IMR-90 (cell line): Measurements from ENCODE around the gene IFI30. TPM values are rescaled to one million over a fixed set of nuclear protein-coding genes. Genes with fewer than 3 reads are reported as not detected.

Experiments used
- ATAC-seq: fragments of 200-7000 bp; cut with Tn5 transposase; 2 replicates; pipeline ENCODE4 v1.9.1; 2020; ENCODE audit warnings: low read depth, mild to moderate bottlenecking, moderate library complexity
- BruUV-seq: library from RNA; stranded (reverse); fragments of 400-500 nt; replicated peaks from 2 replicates; lab custom pipeline; 2021; lab: Mats Ljungman, UMichigan
- CTCF ChIA-PET: fragments of 300-600 bp; formaldehyde crosslinking; extraction: SDS; loops from one replicate; lab custom pipeline; 2021; ENCODE audit warnings: antibody characterized with exemption; lab: Yijun Ruan, JAX
- POLR2A ChIA-PET: fragments of 300-600 bp; sonication (Branson Sonifier 250); formaldehyde crosslinking; loops from one replicate; lab custom pipeline; 2022; ENCODE audit warnings: antibody characterized with exemption; ENCODE audit not compliant: unreplicated experiment; lab: Charles Lee
- DNase-seq: peaks from one replicate; pipeline ENCODE4 v3.0.0; 2013
- H2AFZ ChIP-seq: replicated peaks from 2 replicates; pipeline ENCODE3; 2013; ENCODE audit warnings: low read length, mild to moderate bottlenecking; ENCODE audit not compliant: poor library complexity
- H2AK5ac ChIP-seq: 2 replicates; pipeline ENCODE4 v1.6.1; 2013; ENCODE audit warnings: low read depth, low read length, inconsistent platforms
- H2AK9ac ChIP-seq: replicated peaks from 2 replicates; pipeline ENCODE3; 2013; ENCODE audit warnings: mild to moderate bottlenecking, low read depth, low read length, moderate library complexity; ENCODE audit not compliant: poor library complexity
- H2BK120ac ChIP-seq: 2 replicates; pipeline ENCODE4 v1.6.1; 2013; ENCODE audit warnings: low read depth, low read length, inconsistent platforms
- H2BK15ac ChIP-seq: 3 replicates; pipeline ENCODE4 v1.6.1; 2013; ENCODE audit warnings: low read depth, low read length, inconsistent platforms
- H2BK20ac ChIP-seq: 2 replicates; pipeline ENCODE4 v1.6.1; 2013; ENCODE audit warnings: low read depth, mild to moderate bottlenecking, inconsistent platforms, low read length, moderate library complexity
- H2BK5ac ChIP-seq: 2 replicates; pipeline ENCODE4 v1.6.1; 2013; ENCODE audit warnings: mild to moderate bottlenecking, low read depth, low read length, inconsistent platforms; ENCODE audit not compliant: poor library complexity, severe bottlenecking
- H3K14ac ChIP-seq: replicated peaks from 2 replicates; pipeline ENCODE4 v1.6.1; 2013; ENCODE audit warnings: low read depth, low read length, inconsistent platforms
- H3K18ac ChIP-seq: 2 replicates; pipeline ENCODE4 v1.6.1; 2013; ENCODE audit warnings: low read depth, low read length, control low read depth
- H3K23ac ChIP-seq: 2 replicates; pipeline ENCODE4 v1.6.1; 2013; ENCODE audit warnings: low read depth, low read length, inconsistent platforms
- H3K27ac ChIP-seq: 2 replicates; pipeline ENCODE4 v1.5.1; 2013; ENCODE audit warnings: mild to moderate bottlenecking, control low read depth, low read length; ENCODE audit not compliant: insufficient read depth
- H3K27me3 ChIP-seq: 2 replicates; pipeline ENCODE4 v1.6.1; 2013; ENCODE audit warnings: low read length; ENCODE audit not compliant: control insufficient read depth, insufficient read depth
- H3K36me3 ChIP-seq: 2 replicates; pipeline ENCODE4 v1.6.1; 2013; ENCODE audit warnings: low read length, mixed read lengths; ENCODE audit not compliant: control insufficient read depth, insufficient read depth
- H3K4ac ChIP-seq: 2 replicates; pipeline ENCODE4 v1.6.1; 2013; ENCODE audit warnings: low read depth, low read length, inconsistent platforms
- H3K4me1 ChIP-seq: 2 replicates; pipeline ENCODE4 v1.6.1; 2013; ENCODE audit warnings: low read length, mixed read lengths; ENCODE audit not compliant: control insufficient read depth, insufficient read depth
- H3K4me2 ChIP-seq: 2 replicates; pipeline ENCODE4 v1.6.1; 2013; ENCODE audit warnings: low read depth, mild to moderate bottlenecking, control low read depth, low read length, moderate library complexity
- H3K4me3 ChIP-seq: 2 replicates; pipeline ENCODE4 v1.5.1; 2013; ENCODE audit warnings: low read depth, mild to moderate bottlenecking, control low read depth, low read length, moderate library complexity; ENCODE audit not compliant: insufficient read depth
- H3K56ac ChIP-seq: 2 replicates; pipeline ENCODE4 v1.6.1; 2013; ENCODE audit warnings: low read length, inconsistent platforms; ENCODE audit not compliant: insufficient read depth; ENCODE audit errors: extremely low read depth
- H3K79me1 ChIP-seq, 2 experiments: 2 replicates each; pipeline ENCODE4 v1.6.1; 2013; ENCODE audit warnings: low read length in 2 of 2, inconsistent platforms in 1 of 2, low read depth in 1 of 2
- H3K9ac ChIP-seq: 2 replicates; pipeline ENCODE4 v1.6.1; 2013; ENCODE audit warnings: low read depth, low read length, control low read depth
- H3K9me1 ChIP-seq: 2 replicates; pipeline ENCODE4 v1.6.1; 2013; ENCODE audit warnings: low read length, inconsistent platforms; ENCODE audit not compliant: insufficient read depth
- H3K9me3 ChIP-seq: 2 replicates; pipeline ENCODE4 v1.6.1; 2013; ENCODE audit warnings: low read length; ENCODE audit not compliant: control insufficient read depth, insufficient read depth
- H4K20me1 ChIP-seq: 2 replicates; pipeline ENCODE4 v1.6.1; 2013; ENCODE audit warnings: low read length, inconsistent platforms; ENCODE audit not compliant: insufficient read depth
- H4K5ac ChIP-seq: 2 replicates; pipeline ENCODE4 v1.6.1; 2013; ENCODE audit warnings: mild to moderate bottlenecking, low read depth, low read length, control low read depth
- H4K8ac ChIP-seq, 2 experiments: 2 replicates each; pipeline ENCODE4 v1.6.1; 2013; ENCODE audit warnings: low read depth in 2 of 2, low read length in 2 of 2, control low read depth in 1 of 2, inconsistent platforms in 1 of 2
- H4K91ac ChIP-seq: 2 replicates; pipeline ENCODE4 v1.6.1; 2013; ENCODE audit warnings: low read depth, low read length, inconsistent platforms; ENCODE audit not compliant: insufficient read depth
- BHLHE40 ChIP-seq: fragments of 150-350 bp; IDR thresholded peaks from 2 replicates; pipeline ENCODE4 v1.6.1; 2016; ENCODE audit warnings: mild to moderate bottlenecking, low read depth, low read length
- CHD1 ChIP-seq: IDR thresholded peaks from 2 replicates; pipeline ENCODE4 v1.6.1; 2012; ENCODE audit warnings: low read depth, low read length, improper control_type of control experiment
- CTCF ChIP-seq: conservative IDR thresholded peaks from 2 replicates; pipeline ENCODE4 v1.5.1; 2012; ENCODE audit warnings: mild to moderate bottlenecking, low read depth, low read length, improper control_type of control experiment
- FOS ChIP-seq: fragments of 150-350 bp; IDR thresholded peaks from 2 replicates; pipeline ENCODE4 v1.6.1; 2016; ENCODE audit warnings: low read depth, low read length
- MAFK ChIP-seq: IDR thresholded peaks from 2 replicates; pipeline ENCODE4 v1.6.1; 2012; ENCODE audit warnings: low read depth, low read length, improper control_type of control experiment
- MAZ ChIP-seq: IDR thresholded peaks from 2 replicates; pipeline ENCODE4 v1.6.1; 2012; ENCODE audit warnings: low read depth, mild to moderate bottlenecking, low read length, improper control_type of control experiment, moderate library complexity, borderline replicate concordance
- NFE2L2 ChIP-seq: fragments of 150-350 bp; IDR thresholded peaks from 2 replicates; pipeline ENCODE4 v1.6.1; 2016; ENCODE audit warnings: low read depth, mild to moderate bottlenecking, low read length
- POLR2A ChIP-seq: IDR thresholded peaks from 2 replicates; pipeline ENCODE4 v1.6.1; 2012; ENCODE audit warnings: mild to moderate bottlenecking, low read depth, low read length
- RAD21 ChIP-seq: IDR thresholded peaks from 2 replicates; pipeline ENCODE4 v1.6.1; 2012; ENCODE audit warnings: low read length, improper control_type of control experiment
- RFX5 ChIP-seq: IDR thresholded peaks from 2 replicates; pipeline ENCODE4 v1.8.0; 2012; ENCODE audit warnings: low read depth, mild to moderate bottlenecking, low read length, moderate library complexity
- USF2 ChIP-seq: fragments of 150-350 bp; IDR thresholded peaks from 2 replicates; pipeline ENCODE4 v1.6.1; 2017; ENCODE audit warnings: mild to moderate bottlenecking, antibody characterized with exemption, low read length, low read depth
- WGBS, 2 experiments: methylation state at CpG; one replicate each; pipeline versions ENCODE4 v1.1.5 to v1.1.7; 2013; ENCODE audit warnings: missing lambda C conversion rate in 2 of 2; ENCODE audit not compliant: insufficient read length in 1 of 2; ENCODE audit errors: extremely low coverage in 2 of 2; 5-methylcytosine and 5-hydroxymethylcytosine counted together
- dilution Hi-C: fragments of 300-500 bp; cut with HindIII; formaldehyde crosslinking; loops from one replicate; pipeline ENCODE4 v1.14.3; 2018; ENCODE audit warnings: low sequenced_read_pairs; ENCODE audit not compliant: unreplicated experiment
- in situ Hi-C: fragments of 300-500 bp; cut with MboI; formaldehyde crosslinking; loops from 3 replicates; pipeline ENCODE4 v1.14.3; 2019; ENCODE audit warnings: low sequenced_read_pairs, inconsistent platforms, mixed read lengths
- intact Hi-C: fragments of 100-400 bp; cut with micrococcal nuclease; formaldehyde crosslinking; loops from 2 replicates; pipeline ENCODE4 v1.10.0; 2022
- polyA plus RNA-seq, 3 experiments: library from polyadenylated mRNA; depleted of rRNA; stranded (reverse); fragments of >200 nt; gene quantifications; 2 replicates each; pipeline ENCODE4 v1.2.3, GENCODE V29; 2012; ENCODE audit warnings: low replicate concordance in 1 of 3
- total RNA-seq: library from RNA; depleted of rRNA; stranded (reverse); fragments of >200 nt; gene quantifications from 2 replicates; pipeline ENCODE4 v1.2.3, GENCODE V29; 2012
- TF ChIP-seq, protein P1 (sequence below): fragments of 150-350 bp; IDR thresholded peaks from 2 replicates; pipeline ENCODE4 v1.6.1; 2016; ENCODE audit warnings: low read depth, mild to moderate bottlenecking, low read length, moderate library complexity, borderline replicate concordance

Gene IFI30
- total and polyA plus RNA-seq, 2 of the 4 experiments (the other 2 are of a cell fraction), result 2.3 TPM

DNA sequence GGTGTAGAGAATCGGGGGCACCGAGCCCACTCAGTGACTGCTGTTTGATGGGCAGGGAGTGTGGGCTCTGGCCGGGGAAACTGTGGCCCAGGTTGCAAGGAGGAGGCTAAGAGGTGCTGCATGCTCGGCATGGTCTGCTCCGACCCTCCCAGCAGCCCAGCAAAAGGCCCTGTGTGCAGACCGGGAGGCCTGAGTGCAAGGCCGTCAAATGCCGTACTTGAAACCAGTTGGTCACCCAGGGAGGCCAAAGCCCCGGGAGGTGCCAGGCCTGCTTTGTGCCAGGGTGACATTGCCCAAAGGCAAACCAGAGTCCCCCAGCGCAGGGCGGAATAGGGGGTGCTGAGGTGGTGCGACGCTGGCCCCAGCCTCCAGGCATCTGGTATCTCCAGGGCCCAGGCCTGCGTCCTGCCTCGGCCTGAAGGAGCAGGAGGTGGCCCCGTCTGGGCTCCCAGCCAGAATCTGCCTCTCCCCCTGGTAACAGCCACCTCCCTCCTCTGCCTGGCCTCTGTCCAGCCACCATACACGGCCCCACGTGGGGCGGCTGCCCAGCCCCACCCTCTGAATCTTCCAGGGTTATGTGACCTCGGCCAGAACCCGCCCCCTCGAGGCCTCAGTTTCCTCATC, 16.7 kb upstream of the IFI30 start (continued):
- peak; percentile 45; the same call in 1 of the 2 replicates for TF ChIP-seq MAZ

GRCh38 chr19:18157465-18158063, 16.0 kb upstream of the IFI30 start:
- dilution Hi-C loops, result no loop called here
- peaks cover 21 to 55% of the 10 kb centered on the region in 2 experiments for H3K79me1 ChIP-seq
- ATAC-seq, result no peak
- ChIA-PET POLR2A (no interaction called here), CTCF (no interaction called here)
- no peak overlapping the region for H3K9ac ChIP-seq
- 0 out of 2 replicates have a peak overlapping the region, but pooled peaks have one; percentile 16 for H2BK20ac ChIP-seq
- peak overlapping the region; percentile 70 for H2AFZ ChIP-seq
- H3K4me3 ChIP-seq, result no peak overlapping the region
- H3K4me1 ChIP-seq, result peaks cover 20% of the 10 kb centered on the region
- peak overlapping the region; percentile 96 for H2AK9ac ChIP-seq
- H3K14ac ChIP-seq, result no peak overlapping the region
- no peak overlapping the region for H4K5ac ChIP-seq
- H2BK120ac ChIP-seq, result no peak overlapping the region
- H2BK5ac ChIP-seq, result no peak overlapping the region
- H3K18ac ChIP-seq, result no peak overlapping the region
- peaks cover 11% of the 10 kb centered on the region for H3K9me1 ChIP-seq
- H3K9me3 ChIP-seq, result no peaks in the 10 kb centered on the region
- H4K20me1 ChIP-seq, result peaks cover 27% of the 10 kb centered on the region
- no peak overlapping the region for H4K91ac ChIP-seq
- peaks cover 21% of the 10 kb centered on the region for H3K36me3 ChIP-seq
- in situ Hi-C loops, result no loop called here
- H2AK5ac ChIP-seq, result peak overlapping the region; percentile 37; the same call in 1 of the 2 replicates
- WGBS, 2 experiments, result 80% methylated on average over 3 of the region's 18 CpGs; no CpG with 5 or more reads in 1 of the 2 experiments
- no peak overlapping the region for H3K56ac ChIP-seq
- intact Hi-C loops, result loop anchor here (10.0 kb wide), 1 partner anchor 153 kb away; the partner anchor contains the start of gene ARRDC2
- H3K4me2 ChIP-seq, result no peak overlapping the region; the same call in 1 of the 2 replicates
- no peak overlapping the region for H3K23ac ChIP-seq
- H4K8ac ChIP-seq, result peak overlapping the region in 1 of 2 experiments; percentile 65; a peak in 2 of 4 replicates
- no peak overlapping the region for H3K27ac ChIP-seq
- BruUV-seq, result no TSS peak
- H3K27me3 ChIP-seq, result no peaks in the 10 kb centered on the region
- no peak for DNase-seq
- no peak overlapping the region for H2BK15ac ChIP-seq
- H3K4ac ChIP-seq, result no peak overlapping the region; the same call in 1 of the 2 replicates
- TF ChIP-seq FOS, result no peak
- TF ChIP-seq USF2, result no peak
- no peak for TF ChIP-seq MAFK
- no peak for TF ChIP-seq MAZ
- TF ChIP-seq, protein P1, sequence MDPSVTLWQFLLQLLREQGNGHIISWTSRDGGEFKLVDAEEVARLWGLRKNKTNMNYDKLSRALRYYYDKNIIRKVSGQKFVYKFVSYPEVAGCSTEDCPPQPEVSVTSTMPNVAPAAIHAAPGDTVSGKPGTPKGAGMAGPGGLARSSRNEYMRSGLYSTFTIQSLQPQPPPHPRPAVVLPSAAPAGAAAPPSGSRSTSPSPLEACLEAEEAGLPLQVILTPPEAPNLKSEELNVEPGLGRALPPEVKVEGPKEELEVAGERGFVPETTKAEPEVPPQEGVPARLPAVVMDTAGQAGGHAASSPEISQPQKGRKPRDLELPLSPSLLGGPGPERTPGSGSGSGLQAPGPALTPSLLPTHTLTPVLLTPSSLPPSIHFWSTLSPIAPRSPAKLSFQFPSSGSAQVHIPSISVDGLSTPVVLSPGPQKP, result no peak
- TF ChIP-seq RAD21, result no peak
- no peak for TF ChIP-seq CTCF
- TF ChIP-seq BHLHE40, result no peak
- TF ChIP-seq CHD1, result no peak
- no peak for TF ChIP-seq POLR2A
- no peak for TF ChIP-seq RFX5
- no peak for TF ChIP-seq NFE2L2
